ENCODE results near the gene UIMC1.

- TF ChIP-seq, protein P1, sequence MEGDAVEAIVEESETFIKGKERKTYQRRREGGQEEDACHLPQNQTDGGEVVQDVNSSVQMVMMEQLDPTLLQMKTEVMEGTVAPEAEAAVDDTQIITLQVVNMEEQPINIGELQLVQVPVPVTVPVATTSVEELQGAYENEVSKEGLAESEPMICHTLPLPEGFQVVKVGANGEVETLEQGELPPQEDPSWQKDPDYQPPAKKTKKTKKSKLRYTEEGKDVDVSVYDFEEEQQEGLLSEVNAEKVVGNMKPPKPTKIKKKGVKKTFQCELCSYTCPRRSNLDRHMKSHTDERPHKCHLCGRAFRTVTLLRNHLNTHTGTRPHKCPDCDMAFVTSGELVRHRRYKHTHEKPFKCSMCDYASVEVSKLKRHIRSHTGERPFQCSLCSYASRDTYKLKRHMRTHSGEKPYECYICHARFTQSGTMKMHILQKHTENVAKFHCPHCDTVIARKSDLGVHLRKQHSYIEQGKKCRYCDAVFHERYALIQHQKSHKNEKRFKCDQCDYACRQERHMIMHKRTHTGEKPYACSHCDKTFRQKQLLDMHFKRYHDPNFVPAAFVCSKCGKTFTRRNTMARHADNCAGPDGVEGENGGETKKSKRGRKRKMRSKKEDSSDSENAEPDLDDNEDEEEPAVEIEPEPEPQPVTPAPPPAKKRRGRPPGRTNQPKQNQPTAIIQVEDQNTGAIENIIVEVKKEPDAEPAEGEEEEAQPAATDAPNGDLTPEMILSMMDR (IDR thresholded peaks at IDR 0.05) = no peak
- TF ChIP-seq POLR2A (IDR thresholded peaks at IDR 0.05) = no peak
Observed at GRCh38 chr5:176880366-176881020, 126.1 kb downstream of the UIMC1 start.

All from adrenal gland (tissue), 5 donors.